Nephron progenitor cell (in vitro differentiated cells): ENCODE results near the gene CENPU.
"Not testable (repeated sequence)": the region's sequence is repeated elsewhere in the genome, so short reads cannot be mapped to it uniquely, and the experiment has no call there.

Experiments used
- DNase-seq: peaks from one replicate; pipeline ENCODE4 v3.0.0; 2021
- H3K27ac Mint-ChIP-seq: 2 replicates; pipeline ENCODE4 v1.8.0; 2021; ENCODE audit warnings: mild to moderate bottlenecking, moderate library complexity, mixed read lengths
- H3K27me3 Mint-ChIP-seq: 2 replicates; pipeline ENCODE4 v1.8.0; 2021; ENCODE audit warnings: mild to moderate bottlenecking, low read depth, mixed read lengths; ENCODE audit not compliant: poor library complexity
- H3K36me3 Mint-ChIP-seq: 2 replicates; pipeline ENCODE4 v1.8.0; 2021; ENCODE audit warnings: low read depth, mixed read lengths
- H3K4me1 Mint-ChIP-seq: 2 replicates; pipeline ENCODE4 v1.8.0; 2021; ENCODE audit warnings: mixed read lengths
- H3K4me3 Mint-ChIP-seq: 2 replicates; pipeline ENCODE4 v1.8.0; 2021; ENCODE audit warnings: mild to moderate bottlenecking, moderate library complexity, mixed read lengths
- H3K9me3 Mint-ChIP-seq: 2 replicates; pipeline ENCODE4 v1.8.0; 2021; ENCODE audit warnings: mild to moderate bottlenecking, moderate library complexity, mixed read lengths
- TF ChIP-seq, protein P1 (sequence below): fragments of 200-600 bp; sonication (generic); IDR thresholded peaks from 2 replicates; pipeline ENCODE4 v1.5.0; 2021; ENCODE audit warnings: antibody characterized with exemption

Gene CENPU

DNA sequence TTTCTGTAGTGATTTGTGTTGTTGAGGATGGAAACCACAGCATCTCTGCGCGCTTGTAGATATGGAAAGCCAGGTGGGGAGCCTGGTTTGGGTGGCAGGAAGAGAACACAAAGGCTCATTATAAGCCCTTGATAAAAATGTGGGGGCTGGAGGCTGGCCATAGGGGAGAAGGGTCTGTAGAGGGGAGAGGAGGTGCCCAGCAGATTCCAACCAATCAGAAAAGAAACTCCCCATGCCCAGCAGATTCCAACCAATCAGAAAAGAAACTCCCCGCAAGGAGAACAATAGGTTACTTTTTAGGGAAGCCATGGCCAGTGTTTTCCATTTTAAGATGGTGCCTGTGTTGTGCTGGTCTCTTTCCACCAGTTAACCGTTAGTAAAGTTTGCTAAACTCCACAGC lies 9.8 kb upstream of the CENPU start:
- Mint-ChIP-seq H3K9me3 (peaks cover 31% of the 10 kb centered on the region), H3K27ac (no peak overlapping the region), H3K4me3 (no peak overlapping the region), H3K36me3 (no peaks in the 10 kb centered on the region), H3K4me1 (peaks cover 17% of the 10 kb centered on the region), H3K27me3 (peaks cover 8% of the 10 kb centered on the region)
- DNase-seq = no peak
- TF ChIP-seq, protein P1, sequence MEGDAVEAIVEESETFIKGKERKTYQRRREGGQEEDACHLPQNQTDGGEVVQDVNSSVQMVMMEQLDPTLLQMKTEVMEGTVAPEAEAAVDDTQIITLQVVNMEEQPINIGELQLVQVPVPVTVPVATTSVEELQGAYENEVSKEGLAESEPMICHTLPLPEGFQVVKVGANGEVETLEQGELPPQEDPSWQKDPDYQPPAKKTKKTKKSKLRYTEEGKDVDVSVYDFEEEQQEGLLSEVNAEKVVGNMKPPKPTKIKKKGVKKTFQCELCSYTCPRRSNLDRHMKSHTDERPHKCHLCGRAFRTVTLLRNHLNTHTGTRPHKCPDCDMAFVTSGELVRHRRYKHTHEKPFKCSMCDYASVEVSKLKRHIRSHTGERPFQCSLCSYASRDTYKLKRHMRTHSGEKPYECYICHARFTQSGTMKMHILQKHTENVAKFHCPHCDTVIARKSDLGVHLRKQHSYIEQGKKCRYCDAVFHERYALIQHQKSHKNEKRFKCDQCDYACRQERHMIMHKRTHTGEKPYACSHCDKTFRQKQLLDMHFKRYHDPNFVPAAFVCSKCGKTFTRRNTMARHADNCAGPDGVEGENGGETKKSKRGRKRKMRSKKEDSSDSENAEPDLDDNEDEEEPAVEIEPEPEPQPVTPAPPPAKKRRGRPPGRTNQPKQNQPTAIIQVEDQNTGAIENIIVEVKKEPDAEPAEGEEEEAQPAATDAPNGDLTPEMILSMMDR = no peak

DNA sequence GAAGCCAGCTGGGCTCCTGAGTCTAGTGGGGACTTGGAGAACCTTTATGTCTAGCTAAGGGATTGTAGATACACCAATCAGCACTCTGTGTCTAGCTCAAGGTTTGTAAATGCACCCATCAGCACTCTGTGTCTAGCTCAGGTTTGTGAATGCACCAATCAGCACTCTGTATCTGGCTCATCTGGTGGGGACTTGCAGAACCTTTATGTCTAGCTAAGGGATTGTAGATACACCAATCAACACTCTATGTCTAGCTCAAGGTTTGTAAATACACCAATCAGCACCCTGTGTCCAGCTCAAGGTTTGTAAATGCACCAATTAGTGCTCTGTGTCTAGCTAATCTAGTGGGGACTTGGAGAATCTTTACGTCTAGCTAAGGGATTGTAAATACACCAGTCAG lies 7.8 kb upstream of the CENPU start:
- H3K4me1 Mint-ChIP-seq, H3K27ac Mint-ChIP-seq, H3K4me3 Mint-ChIP-seq, DNase-seq, H3K27me3 Mint-ChIP-seq, H3K36me3 Mint-ChIP-seq: not testable (repeated sequence)
- peaks cover 31% of the 10 kb centered on the region for H3K9me3 Mint-ChIP-seq

DNA sequence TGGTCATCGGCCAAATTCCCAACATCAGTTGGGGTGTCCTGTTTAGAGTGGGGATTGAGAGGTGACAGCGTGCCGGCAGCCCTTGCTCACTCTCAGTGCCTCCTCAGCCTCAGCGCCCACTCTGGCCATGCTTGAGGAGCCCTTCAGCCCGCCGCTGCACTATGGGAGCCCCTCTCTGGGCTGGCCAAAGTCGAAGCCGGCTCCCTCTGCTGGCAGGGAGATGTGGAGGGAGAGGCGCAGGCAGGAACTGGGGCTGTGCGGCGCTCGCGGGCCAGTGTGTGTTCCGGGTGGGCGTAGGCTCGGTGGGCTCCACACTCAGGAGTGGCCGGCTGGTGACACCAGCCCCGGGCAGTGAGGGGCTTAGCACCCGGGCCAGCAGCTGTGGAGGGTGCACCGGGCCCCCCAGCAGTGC lies 7.1 kb upstream of the CENPU start:
- Mint-ChIP-seq H3K27ac (no peak overlapping the region), H3K4me1 (peaks cover 4% of the 10 kb centered on the region), H3K36me3 (no peaks in the 10 kb centered on the region), H3K9me3 (peaks cover 31% of the 10 kb centered on the region), H3K4me3 (no peak overlapping the region), H3K27me3 (peaks cover 4% of the 10 kb centered on the region)
- TF ChIP-seq, protein P1 = no peak
- no peak for DNase-seq

DNA sequence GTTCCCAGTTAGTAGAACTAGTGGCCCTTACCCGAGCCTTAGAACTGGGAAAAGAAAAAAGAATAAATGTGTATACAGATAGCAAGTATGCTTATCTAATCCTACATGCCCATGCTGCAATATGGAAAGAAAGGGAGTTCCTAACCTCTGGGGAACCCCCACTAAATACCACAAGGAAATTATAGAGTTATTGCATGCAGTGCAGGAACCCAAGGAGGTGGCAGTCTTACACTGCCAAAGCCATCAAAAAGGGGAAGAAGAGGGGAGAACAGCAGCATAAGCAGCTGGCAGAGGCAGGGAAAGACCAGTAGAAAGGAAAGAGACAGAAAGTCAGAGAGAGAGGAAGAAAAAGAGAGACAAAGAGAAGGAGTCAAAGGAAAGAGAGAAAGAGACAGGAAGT lies 5.7 kb upstream of the CENPU start:
- not testable (repeated sequence) for H3K27me3 Mint-ChIP-seq

DNA sequence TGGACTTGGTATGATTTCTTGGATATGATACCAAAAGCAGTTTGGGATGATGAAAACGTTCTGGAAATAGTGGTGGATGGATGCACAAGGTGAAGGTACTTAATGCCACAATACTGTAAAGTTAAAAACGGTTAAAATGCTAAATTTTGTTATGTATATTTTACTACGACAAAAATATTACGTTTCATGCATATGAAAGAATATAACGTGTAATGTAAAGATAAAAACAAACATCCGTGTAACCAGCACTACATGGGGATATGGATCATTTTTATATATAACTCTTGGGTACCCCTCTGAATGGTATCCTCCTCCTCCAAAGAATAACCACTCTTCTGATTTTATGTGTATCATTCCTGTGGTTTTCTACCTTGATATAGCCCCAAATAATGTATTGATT lies 862 bp upstream of the CENPU start:
- peak overlapping the region; percentile 94 for H3K4me3 Mint-ChIP-seq
- peaks cover 9% of the 10 kb centered on the region for H3K36me3 Mint-ChIP-seq
- TF ChIP-seq, protein P1 = no peak
- DNase-seq = no peak
- no peak overlapping the region for H3K27ac Mint-ChIP-seq
- H3K9me3 Mint-ChIP-seq = peaks cover 4% of the 10 kb centered on the region
- peaks cover 43% of the 10 kb centered on the region for H3K4me1 Mint-ChIP-seq
- H3K27me3 Mint-ChIP-seq = peaks cover 5% of the 10 kb centered on the region

More for the DNA sequence above, 5.7 kb upstream of the CENPU start:
- not testable (repeated sequence) for H3K4me3 Mint-ChIP-seq, H3K36me3 Mint-ChIP-seq, H3K4me1 Mint-ChIP-seq, DNase-seq, H3K27ac Mint-ChIP-seq
- peaks cover 31% of the 10 kb centered on the region for H3K9me3 Mint-ChIP-seq

DNA sequence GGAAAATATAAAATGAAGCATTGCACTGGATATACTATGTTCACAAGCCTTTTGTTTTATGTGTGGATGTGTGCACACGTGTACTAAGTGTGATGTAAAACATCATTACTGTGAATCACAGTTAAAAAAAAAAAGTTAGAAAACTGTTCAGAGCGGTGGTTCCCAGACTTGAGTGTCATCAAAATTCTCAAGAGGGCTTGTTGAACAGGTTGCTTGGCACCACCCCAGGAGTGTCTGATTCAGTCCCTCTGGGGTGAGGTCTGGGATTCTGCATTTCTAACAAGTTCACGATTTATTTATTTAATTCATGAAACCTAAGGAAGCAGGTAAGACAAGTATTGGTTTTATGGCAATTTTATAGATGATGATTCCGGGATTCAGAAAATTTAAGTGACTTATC lies 1.8 kb downstream of the CENPU start:
- Mint-ChIP-seq H3K9me3 (no peaks in the 10 kb centered on the region), H3K27ac (no peak overlapping the region), H3K27me3 (peaks cover 4% of the 10 kb centered on the region), H3K36me3 (peaks cover 33% of the 10 kb centered on the region), H3K4me1 (peaks cover 43% of the 10 kb centered on the region), H3K4me3 (peak overlapping the region; percentile 94)
- DNase-seq = no peak
- TF ChIP-seq, protein P1 = no peak

DNA sequence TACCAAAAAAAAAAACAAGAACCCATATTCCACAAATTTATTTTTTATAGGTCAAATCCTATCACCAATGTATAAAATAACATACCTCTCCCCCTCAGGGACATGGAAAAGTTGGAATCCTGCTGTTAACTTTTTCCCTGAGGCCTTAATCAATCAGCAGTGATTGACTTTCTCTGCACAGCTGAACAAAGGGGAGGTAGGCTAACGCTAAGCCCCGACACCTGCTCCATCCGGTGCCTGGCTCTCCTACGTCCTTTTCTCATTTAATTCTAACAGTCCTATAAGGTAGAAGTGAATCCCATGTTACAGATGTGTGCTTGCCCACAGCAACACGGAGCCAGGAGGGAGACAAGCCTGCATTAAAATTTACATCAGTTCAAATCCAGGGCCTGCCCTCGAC lies 2.8 kb downstream of the CENPU start:
- peak overlapping the region; percentile 94 for H3K4me3 Mint-ChIP-seq
- H3K36me3 Mint-ChIP-seq = peaks cover 43% of the 10 kb centered on the region
- H3K9me3 Mint-ChIP-seq = no peaks in the 10 kb centered on the region
- TF ChIP-seq, protein P1 = no peak
- no peak overlapping the region for H3K27ac Mint-ChIP-seq
- H3K4me1 Mint-ChIP-seq = peaks cover 42% of the 10 kb centered on the region
- peaks cover 4% of the 10 kb centered on the region for H3K27me3 Mint-ChIP-seq
- no peak for DNase-seq
